ENCODE measurements around the gene AGO4.
"Not testable (repeated sequence)": the region's sequence is repeated elsewhere in the genome, so short reads cannot be mapped to it uniquely, and the experiment has no call there.

AGO4 gene

DNA sequence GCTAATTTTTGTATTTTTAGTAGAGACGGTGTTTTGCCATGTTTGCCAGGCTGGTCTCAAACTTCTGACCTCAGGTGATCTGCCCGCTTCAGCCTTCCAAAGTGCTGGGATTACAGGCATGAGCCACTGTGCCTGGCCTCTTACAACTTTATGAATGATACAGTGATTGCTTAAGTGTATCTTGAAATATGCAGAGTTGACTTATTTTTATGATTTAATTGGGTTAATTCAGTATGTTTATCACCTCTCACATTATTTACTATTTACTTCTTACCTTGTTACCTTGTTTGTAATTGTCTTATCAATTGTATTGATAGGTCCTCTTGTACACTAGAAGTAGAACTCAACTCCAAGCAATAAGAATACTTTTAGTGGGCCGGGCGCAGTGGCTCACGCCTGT lies 4.9 kb downstream of the AGO4 start:
- not testable (repeated sequence) for DNase-seq

DNA sequence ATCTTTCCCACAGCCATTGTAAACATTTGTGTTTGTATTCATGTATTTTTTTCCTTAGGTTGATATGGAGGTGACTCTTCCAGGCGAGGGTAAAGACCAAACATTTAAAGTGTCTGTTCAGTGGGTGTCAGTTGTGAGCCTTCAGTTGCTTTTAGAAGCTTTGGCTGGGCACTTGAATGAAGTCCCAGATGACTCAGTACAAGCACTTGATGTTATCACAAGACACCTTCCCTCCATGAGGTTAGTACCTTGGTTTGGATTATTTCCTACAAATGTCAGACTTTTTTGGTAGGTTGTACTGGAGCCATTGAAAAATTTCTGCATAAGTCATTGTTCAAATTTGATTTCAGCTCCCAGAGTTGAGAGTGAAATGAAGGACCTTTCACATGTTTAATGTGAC lies 17.4 kb downstream of the AGO4 start:
- DNase-seq = no peak

DNA sequence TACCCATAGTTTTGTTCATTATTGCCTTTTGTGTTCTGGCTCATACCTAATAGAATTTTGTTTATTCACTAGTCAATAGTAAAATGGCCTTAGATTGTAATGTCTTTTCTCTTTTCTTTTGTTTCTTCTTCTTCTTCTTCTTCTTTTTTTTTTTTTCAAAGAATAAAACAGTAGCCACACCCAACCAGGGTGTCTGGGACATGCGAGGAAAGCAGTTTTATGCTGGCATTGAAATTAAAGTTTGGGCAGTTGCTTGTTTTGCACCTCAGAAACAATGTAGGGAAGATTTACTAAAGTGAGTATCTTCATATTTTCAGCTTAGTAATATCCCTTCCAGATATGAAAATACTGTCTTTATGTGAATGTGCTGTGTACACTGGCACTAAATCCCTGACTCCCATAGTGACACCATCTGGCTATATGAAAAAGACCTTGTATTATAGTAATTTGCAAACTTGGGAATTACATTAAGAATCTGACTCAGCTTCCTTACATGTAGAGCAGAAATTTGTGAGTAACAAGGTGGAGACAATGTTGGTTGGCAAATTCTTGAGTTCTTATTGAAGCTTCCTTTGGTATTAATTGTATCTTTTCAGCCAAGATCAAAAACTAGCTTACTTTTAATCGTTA lies 24.6 kb downstream of the AGO4 start:
- no peak for DNase-seq

DNA sequence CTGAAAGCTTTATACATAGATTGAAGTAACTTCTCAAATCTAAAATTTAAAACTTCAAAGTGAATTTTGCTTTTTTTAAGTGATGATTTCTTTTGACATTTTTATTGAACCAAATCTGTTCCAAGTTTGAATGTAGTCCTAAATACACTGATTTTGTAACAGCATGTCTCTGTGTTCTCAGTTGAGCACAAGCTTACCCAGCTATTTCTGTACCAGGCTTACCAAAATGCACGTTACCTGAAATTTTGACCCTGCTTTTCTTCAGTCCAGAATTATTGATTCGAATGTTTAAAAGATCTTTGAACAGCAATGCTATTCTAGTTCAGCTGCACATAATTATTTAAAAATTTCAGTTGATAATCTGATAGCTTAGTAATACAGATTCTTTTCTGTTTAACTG lies 25.6 kb downstream of the AGO4 start:
- DNase-seq = no peak

DNA sequence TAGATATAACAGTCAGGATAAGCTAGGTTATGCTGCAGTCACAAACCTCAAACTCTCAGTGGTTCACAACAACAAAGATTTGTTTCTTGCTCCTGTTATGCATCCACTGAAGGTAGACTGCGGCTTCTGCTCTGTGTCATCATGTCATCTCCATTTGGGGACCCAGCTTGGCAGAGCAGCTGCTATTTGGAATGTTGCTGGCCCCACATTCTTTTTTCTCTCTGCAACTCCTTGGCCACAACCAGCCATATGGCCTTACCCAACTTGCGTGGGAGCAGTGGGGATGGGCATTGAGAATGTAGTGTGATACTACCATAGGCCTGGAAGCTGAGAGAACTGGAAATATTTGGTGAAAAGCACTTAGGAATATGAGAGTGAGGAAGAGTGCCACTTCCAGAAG lies 26.4 kb downstream of the AGO4 start:
- DNase-seq = no peak

DNA sequence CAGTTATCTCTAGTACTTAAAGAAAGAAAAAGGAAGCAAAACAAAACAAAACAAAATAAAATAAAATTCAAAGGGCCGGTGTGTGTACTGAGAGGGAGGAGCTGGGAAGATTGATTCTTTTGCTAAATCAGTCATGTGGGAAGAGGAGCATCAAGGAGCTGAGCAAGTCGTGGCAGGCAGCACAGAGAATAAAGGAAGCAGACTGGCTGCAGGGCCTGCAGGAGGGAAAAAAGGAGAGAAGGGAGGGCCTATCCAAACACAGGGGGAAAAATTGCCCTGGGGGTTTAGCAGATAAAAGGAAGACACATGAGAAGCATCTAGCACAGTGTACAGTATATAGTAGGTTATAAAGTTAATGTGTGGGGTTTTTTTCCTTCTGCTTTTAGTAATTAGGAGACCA lies 27.6 kb downstream of the AGO4 start:
- DNase-seq = no peak

DNA sequence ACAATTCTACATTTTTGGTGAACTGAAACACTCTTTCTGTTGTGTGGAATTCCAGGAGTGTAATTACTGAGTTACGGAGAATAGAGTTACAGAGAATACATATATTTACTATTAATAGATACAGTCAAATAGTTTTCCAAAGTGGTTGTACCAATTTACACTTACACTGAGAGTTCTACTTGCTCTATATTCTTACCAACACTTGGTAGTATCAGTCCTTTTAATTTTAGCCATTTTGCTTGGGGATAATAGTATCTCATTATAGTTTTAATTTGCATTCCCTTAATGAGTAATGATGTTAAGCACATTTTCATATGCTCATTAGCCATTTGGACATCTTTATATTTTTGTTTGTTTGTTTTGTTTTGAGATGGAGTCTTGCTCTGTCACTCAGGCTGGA lies 28.9 kb downstream of the AGO4 start:
- no peak for DNase-seq

DNA sequence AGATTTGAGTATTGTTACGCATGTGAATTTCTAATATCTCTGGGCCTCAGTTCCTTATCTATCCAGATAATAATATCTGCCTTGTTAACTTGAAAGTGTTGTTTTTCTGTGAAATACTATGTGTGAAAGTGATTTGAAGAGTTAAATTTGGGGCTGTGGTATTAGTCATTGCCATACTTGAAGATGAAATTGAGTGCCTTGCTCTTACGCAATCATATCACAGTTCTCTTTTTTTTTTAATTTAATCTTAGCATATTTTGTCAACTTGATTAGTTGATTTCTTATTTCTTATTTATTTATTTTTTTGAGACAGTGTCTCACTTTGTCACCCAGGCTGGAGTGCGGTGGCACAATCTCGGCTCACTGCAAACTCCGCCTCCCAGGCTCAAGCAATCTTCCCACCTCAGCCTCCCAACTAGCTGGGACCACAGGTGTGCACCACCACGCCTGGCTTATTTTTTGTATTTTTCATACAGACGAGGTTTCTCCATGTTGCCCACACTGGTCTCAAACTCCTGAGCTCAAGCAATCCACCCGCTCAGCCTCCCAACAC lies 31.0 kb downstream of the AGO4 start:
- DNase-seq = no peak

DNA sequence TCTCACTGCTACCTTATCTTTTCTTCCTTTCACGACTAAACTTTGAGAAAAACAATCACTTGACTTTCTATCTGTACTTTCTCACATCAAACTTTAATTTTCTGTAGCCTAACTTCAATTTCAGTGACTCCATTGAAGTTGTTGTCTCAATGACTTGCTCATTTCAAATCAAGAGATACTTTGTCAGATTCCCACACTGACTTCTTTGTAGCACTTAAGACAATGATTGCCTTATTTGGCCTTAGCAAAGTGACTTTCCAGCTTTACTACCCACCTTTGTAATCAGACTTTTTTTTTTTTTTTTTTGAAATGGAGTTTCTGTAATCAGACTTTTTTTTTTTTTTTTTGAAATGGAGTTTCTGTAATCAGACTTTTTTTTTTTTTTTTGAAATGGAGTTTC lies 37.0 kb downstream of the AGO4 start:
- DNase-seq = no peak

DNA sequence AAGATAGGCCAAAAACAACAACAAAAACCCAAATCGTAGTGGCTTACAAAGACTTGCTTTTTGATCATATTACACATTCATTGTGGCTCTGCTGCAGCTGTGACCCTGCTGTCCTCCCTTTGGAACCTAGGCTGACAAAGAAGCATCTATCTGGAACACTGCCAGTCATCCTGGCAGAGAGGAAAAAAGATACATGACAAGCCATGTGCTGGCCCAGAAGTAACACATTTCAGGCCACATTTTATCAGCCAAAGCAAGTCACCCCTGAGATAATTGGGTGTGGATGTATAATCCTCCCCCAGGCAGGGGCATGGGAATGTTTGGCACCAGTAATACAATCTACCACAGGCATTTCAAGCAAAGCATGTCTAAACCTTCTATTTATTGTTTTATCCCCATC lies 38.0 kb downstream of the AGO4 start:
- DNase-seq = no peak

DNA sequence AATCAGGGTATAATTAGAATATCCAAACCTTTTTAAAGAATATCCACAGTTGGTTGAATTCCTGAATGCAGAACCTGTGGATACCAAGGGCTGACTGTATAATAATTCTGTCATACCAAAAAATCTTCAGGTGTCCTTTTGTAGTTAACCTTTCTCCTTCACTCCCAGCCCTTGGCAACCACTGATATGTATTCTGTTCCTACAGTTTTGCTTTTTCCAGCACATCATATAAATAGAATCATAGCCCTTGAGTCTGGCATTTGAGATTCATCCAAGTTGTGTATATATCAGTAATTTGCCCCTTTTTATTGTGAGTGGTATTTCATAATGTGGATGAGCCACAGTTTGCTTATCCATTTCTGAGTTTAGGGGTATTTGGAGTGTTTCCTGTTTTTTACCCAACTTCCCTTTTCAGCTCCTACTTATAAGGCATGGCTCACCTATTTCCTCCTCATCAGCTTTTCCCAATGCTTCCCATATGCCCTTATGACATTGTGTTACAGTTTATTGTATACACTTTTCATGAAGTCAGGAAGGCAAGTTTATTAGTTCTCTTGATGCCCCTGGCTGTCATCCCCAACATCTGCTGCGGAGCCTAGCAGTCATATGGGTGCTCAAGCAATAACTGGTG lies 40.2 kb downstream of the AGO4 start:
- no peak for DNase-seq

DNA sequence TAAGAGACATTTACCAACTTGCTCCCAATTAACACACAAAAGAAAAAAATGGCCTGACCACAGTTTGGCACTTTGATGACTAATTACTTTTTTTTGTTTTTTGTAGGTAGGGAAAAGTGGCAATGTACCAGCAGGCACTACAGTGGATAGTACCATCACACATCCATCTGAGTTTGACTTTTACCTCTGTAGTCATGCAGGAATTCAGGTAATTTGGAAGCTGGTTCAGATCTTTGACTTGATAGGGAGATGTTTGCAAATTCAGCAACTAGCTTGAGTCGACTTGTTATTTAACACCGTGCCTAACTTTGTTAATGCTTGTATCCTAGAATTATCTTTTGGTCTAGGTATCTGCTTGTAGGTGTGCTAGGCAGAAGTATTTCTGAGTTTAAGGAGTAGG lies 42.2 kb downstream of the AGO4 start:
- DNase-seq = no peak

DNA sequence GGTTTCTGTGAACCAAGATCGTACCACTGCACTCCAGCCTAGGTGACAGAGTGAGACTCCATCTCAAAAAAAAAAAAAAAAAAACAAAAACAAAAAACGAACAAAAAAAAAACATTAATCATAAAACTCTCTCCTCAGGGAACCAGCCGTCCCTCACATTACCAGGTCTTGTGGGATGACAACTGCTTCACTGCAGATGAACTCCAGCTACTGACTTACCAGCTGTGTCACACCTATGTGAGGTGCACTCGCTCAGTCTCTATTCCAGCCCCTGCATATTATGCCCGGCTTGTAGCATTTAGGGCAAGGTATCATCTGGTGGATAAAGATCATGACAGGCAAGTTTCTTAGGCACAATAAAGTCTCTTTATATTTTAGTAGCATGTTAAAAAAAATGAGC lies 42.9 kb downstream of the AGO4 start:
- DNase-seq = no peak

DNA sequence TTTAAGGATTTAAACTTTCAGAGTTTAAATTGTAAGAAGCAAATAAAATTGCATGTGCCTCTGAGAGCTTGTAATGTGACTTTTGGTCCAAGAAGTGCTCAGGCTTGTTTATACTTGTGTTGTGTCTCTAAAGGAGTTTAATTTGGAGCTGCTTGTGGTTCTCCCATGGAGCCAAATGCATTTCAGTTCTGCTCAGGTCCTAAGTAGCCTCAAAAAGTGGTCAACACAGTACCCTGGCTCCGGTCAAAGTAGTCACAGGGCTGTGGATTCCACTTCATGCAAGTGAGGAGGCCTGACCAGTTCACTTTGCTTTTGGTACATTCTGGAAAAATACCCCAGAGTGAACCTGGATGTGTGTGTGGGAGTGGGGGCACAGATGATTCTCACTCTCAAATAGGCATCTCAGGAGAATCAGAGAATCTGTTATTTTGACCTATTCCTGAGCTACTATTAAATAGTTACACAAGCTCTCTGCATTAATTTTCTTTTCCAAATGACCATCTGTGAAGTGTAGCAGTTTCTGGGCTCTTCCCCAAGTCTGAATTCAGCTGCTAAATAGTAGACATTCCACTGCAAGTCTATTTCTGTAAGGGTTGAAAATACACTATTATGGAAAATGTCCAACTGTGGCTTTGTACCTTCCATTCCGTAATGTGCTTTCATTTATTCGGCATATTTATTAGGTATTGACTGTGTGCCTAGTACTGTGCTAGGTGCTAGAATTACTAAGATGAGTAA lies 43.5 kb downstream of the AGO4 start:
- peak; percentile 24 for DNase-seq

DNA sequence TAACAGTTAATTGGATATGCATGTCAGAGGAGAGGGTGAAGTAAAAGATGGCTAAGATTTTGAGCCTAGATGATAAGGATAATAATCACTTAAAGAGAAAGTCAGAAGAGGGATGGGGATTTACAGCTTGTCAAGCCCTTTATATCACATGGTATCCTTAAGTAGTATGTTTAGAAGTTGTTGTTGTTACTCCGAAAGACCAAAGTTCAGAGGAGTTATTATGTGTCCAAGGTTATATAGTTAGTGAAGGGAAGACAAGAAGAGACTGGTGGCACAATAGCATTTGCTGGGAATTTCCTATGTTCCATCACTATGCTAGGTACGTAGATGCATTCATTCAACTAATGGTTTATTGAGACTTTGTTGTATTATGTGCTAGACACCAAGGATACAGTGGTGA lies 44.4 kb downstream of the AGO4 start:
- DNase-seq = no peak

DNA sequence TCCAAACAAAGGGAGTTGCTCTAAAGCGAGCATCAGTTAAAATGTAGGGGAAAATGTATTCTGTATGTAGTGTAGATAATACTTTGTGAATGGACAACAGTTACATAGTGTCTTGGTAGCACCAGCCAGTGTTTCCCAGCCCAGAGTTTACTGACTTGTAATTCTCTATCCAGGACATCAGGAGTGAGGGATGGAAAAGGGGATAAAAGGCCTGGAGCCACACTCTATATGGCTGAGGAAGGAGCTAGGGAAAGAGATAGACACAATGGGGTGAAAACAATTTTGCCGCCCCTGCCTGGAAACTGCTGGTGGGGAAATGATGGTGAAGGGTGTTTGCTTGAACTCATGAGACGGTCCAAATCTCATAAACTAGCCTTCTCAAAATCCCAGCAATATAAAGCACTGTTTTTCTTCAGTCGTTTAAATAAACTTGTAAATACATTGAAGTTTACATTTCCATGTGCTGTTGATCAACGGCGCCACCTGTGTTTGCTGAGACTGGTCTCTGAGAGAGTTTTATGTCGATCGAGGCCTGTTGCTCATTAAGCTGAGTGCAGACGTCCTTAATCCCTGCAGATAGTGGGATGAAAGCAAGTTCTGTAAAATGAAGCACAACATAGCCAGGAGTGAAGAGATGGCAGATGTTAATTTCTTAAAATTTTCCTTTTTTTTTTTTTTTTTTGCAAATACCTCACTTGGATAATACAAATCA lies 47.3 kb downstream of the AGO4 start:
- no peak for DNase-seq

DNA sequence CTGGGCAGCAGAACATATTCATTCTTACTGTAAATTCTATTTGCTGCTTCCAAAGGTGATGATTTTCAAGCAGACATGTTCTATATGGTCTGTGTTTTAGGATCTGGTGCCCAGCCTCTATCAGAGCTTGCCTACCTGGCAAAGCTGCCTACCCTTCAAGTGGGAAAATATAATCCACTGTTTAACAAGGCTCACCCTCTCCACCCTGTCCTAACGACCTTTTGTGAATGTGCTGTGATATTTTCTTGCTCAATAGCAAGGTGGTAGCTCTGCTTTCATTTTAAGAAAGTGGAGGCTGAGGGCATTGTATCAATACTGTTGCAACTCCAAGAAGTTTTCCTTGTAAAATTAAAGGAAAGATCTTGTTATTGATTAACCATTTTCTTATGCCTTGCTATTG lies 49.1 kb downstream of the AGO4 start:
- no peak for DNase-seq

DNA sequence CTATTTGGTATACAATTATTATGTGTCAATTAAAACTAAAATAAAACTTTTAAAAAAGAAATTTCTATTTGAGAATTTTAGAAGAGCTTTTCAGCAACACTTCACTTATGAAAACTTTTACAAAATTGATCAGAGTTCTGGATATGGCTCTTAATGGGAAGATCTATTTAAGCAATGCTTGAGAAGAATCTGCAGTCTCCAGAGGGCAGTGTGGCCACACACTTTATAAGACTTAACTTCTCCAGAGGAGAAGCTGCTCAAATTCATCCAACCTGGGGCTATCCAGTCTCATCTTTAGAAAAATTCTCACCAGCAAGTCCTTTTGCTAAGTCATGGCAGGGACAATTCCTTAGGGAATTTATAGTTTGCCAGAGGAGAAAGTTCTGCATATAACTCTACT lies 50.0 kb downstream of the AGO4 start:
- peak; percentile 21 for DNase-seq

DNA sequence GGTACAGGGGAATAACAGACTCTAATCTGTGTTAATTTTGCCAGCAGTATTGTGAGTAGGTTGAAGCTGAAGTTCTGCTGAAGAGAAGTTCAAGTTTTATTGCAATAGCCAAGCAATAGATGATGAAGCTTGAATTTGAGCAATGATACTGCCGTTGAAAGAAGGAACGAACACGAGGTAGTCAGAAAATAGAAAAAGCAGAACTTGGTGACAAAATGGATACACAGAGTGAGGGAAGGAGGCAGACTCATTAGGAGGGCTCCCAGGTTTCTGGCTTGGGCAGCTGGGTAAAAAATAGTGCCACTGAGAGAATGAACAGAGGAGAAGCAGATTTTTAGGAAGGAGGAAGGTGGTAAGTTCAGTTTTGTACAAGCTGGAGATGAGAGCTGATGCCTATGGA lies 52.9 kb downstream of the AGO4 start:
- DNase-seq = no peak

DNA sequence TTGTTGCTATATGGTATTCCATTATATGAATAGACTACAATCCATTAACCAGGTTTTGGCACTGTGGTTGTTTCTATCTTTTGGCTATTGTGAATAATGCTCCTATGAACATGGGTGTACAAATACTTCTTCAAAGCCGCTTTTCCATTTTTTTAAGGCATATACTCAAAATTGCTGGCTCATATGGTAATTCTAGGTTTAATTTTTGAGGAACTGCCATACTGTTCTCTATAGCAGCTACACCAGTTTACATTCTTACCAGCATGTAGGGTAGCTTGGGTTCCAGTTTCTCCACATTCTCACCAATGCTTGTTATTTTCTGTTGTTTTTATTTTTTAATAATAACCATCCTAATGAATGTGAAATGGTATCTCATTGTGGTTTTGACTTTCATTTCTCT lies 55.3 kb downstream of the AGO4 start:
- DNase-seq = no peak

DNA sequence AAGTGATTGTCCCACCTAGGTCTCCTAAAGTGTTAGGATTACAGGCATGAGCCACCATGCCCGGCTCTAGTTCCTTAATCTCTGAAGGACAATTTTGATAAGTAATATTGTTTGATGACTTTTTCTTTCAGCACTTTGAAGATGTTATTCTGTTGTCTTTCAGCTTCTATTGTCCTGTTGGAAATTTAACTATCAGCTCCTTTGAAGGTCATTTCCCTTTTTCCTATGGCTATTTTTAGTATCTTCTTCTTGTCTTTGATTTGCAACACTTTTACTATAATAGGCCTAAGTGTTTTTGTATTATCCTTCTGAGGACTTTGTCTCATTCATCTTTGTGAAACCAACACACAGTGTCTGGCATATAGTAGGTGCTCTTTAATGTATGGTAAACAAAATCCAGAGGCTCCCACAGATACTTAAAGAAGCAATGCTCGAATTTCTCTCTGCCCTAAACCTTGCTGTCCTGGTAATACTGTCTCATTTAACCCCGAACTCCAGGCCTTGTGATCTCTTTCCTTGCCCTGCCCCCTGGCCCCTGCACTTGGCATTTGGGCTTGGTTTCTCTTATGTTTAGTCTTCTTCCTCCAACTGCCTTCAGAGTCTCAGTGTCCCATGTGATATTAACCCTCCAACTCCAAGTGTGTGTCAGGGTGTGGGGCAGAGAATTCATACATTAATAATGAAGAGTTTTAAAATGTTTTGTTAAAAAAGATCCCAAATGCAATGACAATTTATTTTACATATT lies 56.2 kb downstream of the AGO4 start:
- no peak for DNase-seq

DNA sequence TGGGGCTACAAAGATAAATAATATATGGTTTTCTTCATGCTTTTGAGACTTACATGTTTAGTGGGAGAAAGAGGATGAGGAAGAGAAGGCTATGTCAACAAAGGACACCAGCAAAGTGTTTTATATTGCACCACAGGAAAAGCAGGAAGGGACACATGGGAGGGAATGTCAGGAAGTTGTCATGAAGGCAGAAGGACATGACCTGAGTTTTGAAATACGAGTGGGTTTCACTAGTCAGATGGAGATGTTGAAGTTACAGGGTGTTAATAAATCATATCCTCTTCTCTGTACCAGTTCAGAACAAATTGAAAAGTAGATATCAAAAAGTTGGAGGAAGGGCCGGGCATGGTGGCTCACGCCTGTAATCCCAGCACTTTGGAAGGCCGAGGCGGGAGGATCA lies 57.0 kb downstream of the AGO4 start:
- no peak for DNase-seq

DNA sequence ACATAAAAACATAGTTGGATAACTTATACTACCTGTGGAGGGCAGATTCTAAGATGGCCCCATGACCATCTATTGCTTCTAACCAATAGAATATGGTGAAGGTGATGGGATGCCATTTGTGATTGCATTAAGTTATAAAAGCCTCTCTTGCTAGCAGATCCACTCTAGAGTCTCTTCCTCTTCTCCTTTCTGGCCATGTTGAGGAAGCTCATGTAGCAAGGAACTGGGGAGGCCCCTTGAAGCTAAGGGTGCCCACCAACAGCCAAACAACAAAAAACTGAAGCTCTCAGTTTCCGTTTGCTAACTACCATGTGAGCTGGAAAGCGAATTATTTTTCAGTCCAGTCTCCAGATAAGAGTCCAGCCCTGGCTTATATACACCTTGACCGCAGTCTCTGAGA lies 59.2 kb downstream of the AGO4 start:
- DNase-seq = no peak
